NCI-H1930 (cell line): ENCODE measurements around the gene FARP2.

Experiments
- DNase-seq, 2 experiments: peaks; one replicate each; lab custom pipeline; 2025; lab: John Stamatoyannopoulos, UW

FARP2 gene

DNA sequence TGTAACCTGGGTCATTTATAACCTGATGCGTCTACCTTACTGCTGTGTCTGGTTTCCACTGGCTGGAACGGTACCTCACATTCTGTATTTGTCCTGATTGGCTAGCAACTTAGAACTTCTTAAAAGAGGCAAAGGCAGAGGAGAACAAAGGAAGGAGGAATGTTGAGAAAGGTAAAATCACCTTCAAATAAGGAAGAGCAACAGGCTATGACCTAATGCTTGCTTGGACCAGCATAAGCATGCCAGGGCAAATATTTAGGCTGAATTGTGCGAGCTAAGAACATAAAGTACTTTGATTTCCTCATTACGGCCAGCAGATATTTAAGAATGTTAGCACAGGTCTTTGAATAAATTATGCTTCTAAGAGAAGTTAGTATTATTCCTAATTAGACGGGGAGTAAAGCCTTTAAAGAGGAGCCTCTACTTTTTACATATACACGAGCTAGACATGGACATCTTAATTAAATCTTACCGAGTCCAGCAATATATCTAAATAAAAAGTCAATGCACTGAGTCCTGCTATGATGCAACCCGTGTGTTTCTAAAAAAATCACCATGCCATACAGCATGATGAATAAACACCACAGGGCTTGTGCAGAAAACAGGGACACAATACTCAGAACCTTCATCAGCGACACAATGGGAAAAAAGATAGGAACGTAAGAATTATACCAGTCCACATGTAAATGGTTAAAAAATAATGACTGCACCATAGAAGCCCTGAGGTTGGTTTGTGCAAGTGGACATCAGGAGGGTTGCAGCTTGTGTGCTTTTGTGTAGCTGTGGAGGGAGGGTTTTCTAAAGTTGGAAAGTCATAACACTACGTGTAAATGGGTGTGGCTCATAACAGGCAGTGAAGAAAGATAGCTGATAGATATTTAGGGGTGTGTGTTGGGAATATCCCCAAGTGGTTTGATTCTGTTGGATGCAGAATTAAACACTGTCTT is 26.1 kb upstream of the FARP2 start:
- no peak for DNase-seq

DNA sequence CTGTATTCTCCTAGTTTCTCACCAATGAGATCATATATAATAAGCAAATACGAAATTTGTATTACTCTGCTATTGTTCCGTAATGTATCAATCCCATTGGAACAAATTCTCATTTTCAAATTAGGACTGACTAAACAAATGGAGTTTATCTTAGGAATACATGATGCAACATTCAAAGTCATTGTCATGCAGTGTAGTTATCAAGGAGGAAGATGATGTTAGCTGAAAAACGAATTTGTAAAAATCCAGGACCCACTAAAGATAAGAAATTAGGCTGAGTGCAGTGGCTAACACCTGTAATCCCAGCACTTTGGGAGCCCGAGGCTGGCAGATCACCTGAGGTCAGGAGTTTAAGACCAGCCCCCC is 25.5 kb upstream of the FARP2 start:
- DNase-seq = no peak

DNA sequence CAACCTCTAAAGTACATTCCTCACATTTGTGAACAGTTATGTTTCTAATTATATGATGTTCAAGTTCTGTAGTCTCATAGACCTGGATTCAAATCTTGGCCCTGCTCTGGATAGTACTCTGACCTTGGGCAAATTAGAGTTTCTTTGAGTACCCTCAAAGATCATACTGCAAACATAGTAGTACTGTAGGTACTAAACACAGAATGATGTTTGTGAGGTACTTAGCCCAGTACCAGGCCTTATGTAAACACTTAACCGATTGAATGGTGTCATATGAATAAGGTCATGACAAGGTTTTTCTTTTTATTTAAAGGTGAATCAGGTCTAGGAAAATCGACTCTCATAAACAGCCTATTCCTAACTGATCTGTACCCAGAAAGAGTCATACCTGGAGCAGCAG is 21.3 kb upstream of the FARP2 start:
- DNase-seq = no peak

DNA sequence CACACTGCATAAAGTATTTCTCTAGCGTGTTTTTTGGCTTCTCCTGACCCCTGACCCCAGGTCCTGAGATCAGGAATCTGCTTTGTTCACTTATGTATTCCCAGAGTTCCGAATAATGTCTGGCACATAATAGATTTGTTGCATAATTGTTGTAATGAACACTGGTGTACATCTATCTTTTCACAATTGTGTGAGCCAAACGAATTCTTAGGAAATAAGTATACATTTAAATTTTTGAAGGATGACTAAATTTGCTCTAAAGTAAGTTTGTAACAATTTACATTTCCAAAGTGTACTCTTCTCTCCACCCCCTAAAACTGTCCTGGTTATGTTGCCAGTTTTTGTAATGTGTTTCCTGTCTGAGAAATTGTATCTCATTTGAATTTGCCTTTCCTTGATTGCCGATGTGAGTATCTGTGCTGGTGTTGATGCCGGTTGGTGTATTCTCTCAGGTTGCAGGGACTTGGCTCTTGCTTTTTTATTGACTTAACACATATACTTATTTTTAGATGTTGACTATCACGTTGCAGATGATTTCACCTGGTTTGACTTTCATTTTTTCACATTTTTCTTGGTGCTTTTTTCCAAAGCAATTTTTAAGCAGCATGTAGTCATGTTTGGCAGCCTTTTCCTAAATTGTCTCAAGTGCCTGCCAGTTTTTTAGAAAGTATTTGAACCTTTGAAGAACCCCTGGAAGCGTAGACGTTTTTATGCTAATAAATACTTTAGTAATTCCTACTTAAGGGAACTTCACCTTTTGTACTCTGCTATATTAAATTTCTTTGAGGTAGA is 16.1 kb upstream of the FARP2 start:
- no peak for DNase-seq

DNA sequence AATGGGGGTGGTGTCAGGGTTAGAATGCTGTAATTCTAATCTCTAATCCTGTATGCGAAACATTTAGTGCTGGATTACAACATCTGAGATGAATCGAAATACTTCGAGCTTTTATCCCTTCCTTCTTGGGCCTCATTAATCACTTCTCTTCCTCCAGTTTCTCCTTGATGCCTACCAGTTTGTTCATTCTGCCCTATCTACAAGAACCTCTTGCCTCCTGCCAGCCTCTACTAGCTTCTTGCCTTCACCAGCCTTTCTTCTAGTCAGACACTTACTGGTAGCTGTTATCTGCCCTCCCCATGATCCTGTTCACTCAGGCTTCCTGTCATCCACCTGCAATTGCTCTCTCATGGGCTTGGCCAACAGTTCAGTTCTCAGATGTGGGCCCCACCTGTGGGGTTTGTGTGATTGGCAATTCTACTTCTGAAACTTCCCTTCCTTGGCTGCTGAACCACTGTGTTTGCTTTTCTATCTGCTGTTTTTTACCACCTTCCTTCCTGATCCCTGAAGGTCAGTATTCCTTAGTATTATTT is 15.4 kb upstream of the FARP2 start:
- DNase-seq = no peak

DNA sequence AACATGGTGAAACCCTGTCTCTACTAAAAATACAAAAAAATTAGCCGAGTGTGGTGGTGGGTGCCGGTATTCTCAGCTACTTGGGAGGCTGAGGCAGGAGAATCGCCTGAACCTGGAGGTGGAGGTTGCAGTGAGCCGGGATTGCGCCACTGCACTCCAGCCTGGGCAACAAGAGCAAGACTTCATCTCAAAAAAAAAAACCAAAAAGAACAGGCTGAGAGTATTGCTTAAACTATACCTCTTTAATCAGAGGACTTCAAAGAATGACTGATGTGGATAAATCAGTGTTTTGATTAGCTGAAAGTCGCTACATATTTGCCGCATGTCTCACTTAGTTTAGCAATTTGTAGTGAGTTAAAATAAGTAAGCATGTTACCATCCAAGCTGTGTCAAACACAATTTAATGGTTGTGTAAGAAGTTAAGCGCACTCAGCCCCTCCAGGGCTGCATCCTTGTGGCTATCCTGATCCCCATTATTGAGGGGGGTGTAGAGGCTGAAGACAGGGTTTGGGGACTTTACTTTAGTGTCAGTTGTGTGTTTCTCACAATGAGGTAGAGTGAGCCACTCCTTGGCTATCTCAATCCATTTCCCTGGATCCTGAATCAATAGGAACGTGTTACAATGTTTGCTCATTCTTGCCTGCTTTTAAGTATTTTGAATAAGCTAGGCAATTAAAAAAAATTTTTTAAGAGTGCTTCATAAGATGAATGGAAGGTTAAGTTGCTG is 11.0 kb upstream of the FARP2 start:
- DNase-seq = no peak

DNA sequence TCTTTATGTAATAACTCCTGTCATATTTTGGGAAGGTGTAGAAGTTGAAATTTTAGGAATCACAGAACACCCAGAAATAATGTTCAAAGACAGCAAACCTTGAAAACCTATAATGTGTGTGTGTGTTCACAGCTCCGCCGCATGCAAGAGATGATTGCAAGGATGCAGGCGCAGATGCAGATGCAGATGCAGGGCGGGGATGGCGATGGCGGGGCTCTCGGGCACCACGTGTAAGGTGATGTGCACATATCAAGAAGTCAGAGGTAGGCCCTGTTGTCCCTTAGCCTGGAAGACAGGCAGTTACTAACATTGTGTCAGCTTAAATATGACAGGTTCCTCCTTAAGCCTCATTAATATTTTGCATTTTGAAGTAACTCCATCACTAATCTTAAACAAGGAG is 6.1 kb upstream of the FARP2 start:
- DNase-seq = no peak

DNA sequence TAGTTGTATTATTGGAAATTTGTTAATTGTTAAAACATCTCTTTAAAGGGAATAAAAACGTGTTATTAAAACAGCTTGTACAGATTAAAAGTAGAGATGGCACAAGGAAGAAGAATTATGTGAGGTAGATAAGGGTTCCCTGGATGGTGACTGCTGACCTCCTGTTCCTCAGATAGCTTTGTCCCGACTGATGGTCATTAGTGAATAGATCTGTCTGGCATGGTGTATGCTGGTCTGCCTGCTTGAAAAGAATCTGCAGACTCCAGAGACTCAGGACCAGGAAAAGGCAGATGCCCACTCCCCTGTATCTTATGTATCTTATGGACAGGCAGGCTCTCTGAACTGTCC is 5.6 kb upstream of the FARP2 start:
- DNase-seq = no peak

DNA sequence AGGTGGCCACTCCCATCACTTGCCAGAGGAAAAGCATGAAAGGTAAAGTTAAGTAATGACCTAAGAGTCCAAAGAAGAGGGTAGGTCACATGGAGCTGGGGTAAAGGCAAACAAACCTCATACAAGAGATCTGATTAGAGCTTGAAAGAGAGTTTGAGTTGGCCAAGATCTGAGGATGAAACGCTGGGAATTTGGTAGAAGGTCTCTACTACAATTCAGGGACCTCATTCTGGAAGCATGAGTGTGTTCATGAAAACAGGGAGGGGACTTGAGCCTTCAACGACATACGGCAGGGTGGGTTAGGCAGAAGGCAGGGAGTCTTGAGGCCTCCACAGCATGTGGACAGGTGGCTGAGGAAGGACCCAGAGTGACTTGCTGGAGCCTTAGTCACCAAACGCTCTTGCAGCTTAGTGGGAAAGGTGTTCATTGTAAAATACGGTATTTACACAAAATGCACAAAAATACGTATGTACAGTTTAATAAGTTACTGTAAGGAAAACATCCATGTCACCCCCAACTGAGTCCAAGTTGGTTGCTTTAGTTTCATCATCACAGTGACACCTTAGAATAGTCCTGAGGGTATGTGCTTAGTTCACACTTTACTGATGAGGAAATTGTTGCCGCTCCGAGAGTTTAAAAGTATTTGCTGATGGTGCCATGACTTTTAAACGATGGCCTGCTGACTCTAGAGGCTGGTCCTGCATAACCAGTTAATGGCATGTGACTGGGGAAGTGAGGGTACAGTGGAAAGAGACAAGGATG is 5.0 kb upstream of the FARP2 start:
- DNase-seq = no peak

DNA sequence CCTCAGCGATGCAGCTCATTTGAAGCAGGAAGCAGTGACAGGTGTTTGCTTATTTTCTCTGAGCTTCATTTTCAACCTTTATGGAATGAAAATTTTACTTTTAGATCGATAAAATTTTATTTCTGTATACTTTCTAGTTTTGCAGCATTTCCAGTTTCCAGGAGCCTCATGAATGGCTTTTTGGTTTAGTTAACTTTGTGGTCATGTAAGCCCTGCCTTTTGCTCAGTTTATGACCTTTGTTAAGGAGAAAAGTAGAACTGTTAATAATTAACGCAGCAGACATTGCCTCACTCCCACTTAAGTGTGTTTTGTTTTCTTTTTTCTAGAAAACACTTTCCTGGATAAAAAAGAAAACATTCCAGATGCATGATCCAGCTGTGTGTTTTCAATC is 4.4 kb upstream of the FARP2 start:
- no peak for DNase-seq

DNA sequence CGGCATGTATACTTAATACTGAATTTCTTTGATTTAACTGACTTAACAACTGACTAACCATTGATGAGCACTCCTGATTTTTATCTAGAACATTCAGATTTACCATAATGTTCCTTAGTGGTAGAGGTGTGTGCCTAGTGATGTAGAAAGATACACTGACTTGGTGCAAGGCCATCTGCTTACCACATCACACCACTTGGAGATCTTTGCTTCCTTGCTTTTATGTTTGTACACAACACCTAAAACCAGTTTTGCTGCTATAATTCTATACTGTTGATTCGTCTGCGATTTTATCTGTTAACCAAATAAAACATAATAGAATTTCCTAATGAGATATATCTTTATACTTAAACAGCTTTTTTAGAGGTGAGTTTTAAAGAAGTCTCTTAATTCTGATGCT is 3.9 kb upstream of the FARP2 start:
- no peak for DNase-seq

DNA sequence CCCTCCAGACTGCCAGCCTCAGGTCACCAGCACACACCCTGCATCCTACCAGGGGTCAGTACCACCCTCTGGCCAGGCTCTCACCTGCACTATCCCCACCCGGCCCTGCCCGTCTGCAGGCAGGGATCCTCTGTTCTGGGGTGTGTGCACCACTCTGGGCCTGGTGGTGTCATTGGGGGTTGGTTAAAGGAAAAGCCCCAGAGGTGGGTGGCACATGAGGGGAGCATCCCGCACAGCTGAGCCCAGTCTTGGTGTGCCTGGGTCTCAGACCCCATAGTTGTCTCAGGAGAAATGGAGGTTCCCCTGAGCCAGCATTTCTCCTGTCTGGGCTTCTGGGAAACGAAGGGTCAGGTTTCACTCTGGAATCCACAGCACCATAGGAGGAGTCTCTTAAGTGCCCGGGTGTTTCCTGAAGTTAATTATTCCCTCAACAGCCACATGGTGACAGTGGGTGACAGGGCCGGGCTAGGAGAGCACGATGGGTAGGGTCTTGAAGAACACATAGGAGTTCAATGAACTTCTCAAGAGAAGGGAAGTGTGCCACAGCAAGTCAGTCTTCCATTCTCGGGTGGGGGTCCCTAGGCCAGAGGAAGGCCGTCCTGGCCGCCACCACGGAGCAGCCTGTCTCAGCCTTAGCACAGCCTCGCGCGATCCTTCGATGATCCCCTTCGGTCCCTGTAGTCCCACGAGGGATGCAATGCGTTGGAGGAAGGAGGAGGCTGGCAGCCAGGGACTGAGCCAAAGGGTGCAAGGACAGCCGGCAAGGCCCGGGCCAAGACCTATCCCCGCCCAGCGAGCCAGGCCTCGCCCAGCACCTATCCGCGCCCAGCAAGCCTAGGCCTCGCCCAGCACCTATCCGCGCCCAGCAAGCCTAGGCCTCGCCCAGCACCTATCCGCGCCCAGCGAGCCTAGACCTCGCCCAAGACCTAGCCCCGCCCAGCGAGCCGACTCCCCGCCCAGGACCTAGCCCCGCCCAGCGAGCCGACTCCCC is 1.1 kb upstream of the FARP2 start:
- DNase-seq = peak; percentile 39 to 54

DNA sequence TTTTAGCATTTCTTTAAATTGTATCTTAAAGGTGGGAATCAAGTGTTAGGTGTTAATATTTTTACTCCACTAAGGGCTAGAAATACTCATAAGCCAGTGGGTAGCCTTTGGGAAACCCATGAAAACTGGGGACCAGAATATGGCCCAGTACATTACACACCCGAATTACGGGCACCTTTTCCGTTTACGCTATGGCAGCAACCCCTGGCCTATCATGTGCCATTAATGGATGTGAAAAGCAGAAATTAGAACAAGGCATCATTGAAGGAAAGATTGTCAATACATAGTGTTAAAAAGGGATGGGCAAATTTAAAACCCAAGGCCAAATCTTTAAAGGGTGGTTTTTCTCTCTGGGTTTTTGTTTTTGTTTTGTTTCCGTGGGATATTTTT is 781 bp downstream of the FARP2 start:
- no peak for DNase-seq

DNA sequence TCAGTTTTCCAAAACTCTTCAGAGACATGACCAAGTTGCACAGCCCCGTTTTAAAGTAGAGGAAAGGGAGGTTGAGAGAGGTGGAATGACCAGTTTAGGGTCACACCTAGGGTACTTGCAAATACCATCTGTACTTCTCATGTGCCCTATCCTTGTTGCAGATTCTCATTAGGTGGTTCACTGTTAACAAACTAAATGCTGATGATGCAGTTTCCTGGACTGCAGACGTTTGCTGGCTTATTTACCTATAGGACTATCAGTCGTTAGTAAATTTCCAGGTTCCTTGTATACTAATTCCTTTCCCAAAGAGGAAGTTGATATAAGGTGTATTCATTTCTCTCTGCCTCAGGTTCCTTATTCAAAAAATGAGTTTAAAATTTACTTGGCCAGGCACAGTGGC is 1.4 kb downstream of the FARP2 start:
- no peak for DNase-seq

DNA sequence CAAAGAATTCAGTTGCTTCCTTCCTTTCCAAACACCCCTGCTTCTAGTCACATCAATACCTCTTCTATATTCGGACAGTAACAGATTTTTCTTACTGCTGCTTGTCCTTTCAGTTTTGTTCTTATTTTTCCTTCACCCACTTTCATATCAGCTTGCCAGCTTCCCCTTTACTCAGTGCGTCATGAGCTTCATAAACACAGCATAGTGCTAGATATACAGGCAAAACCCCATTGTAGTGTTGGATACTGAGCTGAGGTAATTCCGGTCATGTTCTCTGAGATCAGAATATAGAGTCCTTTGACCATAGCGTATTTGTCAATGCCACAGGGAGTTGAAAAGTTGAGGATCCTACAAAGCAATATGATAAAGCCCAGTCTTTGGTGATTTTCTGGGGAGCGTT is 2.4 kb downstream of the FARP2 start:
- no peak for DNase-seq

DNA sequence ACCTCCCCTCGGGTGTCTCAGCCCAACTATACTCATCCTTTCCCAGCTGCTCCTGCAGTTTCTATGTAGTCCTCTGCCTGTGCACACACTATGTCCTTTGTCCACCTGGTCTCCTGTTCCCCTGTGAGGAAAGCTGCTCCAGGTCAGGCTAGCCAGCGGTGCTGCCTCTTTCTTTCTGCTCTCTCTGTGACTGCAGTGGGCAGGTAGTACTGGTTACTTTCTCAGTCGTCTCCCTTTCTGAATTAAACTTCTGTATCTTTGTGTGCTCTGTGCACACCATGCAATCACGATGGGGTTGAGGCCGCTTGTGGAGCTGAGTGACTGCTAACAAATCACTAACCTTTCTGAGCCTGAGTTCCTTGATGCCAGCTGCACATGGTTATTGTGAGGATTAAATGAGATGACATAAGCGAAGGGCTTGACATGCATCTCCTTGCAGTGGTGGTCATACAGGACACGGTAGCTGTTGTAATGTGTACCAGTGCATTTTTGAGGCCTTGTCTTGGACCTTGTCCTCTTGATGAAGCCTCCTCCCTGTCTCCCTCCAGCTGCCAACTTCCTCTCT is 3.5 kb downstream of the FARP2 start:
- no peak for DNase-seq

DNA sequence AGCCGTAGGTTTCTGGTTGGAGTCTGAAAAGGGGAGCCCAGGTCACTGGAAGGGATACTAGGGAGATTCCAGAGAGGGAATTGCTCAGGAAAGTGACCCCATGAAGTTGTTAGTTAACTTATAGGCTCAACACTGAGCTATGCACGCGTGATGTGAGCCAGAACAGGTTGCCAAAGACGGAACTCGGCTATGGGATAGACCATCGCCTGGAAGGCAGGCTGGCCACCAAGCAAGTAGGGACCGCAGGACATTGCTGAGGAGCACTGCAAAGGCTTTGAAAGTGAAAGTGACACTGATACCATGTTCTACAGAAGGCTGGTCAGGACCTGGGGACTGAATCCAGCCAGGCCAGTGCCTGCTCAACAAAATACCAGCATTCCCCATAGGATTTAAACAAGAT is 7.3 kb downstream of the FARP2 start:
- no peak for DNase-seq

DNA sequence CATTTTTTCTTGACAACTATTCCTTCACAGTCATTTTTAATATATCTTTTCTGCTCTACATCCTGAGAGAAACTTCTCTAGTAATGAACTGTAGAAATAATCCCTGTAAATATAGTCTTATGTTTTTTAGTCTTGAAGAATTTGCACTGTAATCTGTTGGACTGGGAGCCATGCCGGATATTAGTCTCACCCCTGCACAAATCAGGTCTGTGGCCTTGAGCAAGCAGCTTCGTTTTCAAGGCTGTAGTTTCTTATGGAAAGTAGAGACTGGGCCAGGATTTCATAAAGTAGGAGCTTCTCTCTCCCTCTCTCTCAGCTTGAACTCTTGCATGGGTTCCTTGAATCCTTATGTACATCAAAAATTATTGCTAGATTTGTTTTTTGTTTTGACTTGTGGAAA is 8.7 kb downstream of the FARP2 start:
- DNase-seq = no peak

DNA sequence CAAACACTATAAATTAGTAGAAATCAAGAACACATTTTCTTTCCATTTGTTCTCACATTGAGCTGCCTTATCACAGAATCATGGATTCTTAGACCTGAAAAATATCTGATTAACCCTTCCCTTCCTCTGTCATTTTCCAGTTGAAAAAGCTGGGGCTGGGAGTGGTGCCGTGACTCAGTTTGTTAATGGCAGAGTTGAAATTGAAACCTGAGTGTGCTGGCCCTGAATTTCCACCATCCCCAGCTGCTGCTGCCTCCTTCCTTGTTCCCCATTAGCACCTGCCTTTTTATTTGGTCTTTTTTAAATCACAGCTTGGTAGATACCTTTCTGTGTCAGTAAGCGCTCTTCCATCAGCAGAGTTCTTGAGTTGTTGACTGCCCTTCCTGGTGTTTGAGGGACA is 10.6 kb downstream of the FARP2 start:
- DNase-seq = no peak

DNA sequence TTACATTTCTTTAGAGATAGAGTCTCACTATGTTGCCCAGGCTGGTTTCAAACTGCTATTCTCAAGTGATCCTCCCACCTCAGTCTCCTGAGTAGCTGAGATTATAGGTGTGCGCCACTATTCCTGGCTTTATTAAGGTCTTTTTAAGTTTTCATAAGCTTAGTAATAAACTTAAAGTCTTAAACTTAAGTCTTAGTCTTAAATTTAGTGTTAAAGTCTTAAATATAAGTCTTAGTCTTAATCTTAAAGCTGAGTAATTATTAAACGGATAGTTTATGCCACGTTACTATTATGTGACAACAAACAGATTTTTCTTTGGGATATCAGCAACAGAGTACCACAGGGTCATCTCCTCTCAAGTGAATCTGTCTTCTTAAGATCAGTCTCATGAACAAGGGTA is 12.6 kb downstream of the FARP2 start:
- DNase-seq = no peak
